ENCODE measurements around the gene MACF1. TPM values are rescaled to one million over a fixed set of nuclear protein-coding genes. Genes with fewer than 3 reads are reported as not detected.
A peak's percentile ranks its signal among the peaks of the same experiment; 100 is the strongest.
"Not testable (repeated sequence)": the region's sequence is repeated elsewhere in the genome, so short reads cannot be mapped to it uniquely, and the experiment has no call there.

Gene MACF1
- total RNA-seq = 377 to 446 TPM (median 386 TPM) in 3 replicates
- long read RNA-seq, partial matches to known transcripts = 22 of 32 reads
- long read RNA-seq, other reads (novel, unspliced or antisense) = 10 of 32 reads

GRCh38 chr1:39204441-39205081 is at the start of gene MACF1:
TSS of gene MACF1 (plus strand) at chr1:39204695. CDS start at chr1:39205023, 328 bp downstream.
- Mint-ChIP-seq H3K36me3 (ENCODE audit: low read depth) (peaks cover 4% of the 10 kb centered on the region), H3K9me3 (ENCODE audit: low read depth) (no peaks in the 10 kb centered on the region), H3K27me3 (ENCODE audit: low read depth) (no peaks in the 10 kb centered on the region), H3K4me1 (ENCODE audit: low read depth) (peaks cover 48% of the 10 kb centered on the region), H3K4me3 (ENCODE audit: unreplicated experiment) (peak within 1 kb of the TSS; percentile 81), H3K27ac (ENCODE audit: unreplicated experiment) (peak within 1 kb of the TSS; percentile 97)
- DNase-seq (ENCODE audit: low spot score) = no peak
- TF ChIP-seq, protein P1, sequence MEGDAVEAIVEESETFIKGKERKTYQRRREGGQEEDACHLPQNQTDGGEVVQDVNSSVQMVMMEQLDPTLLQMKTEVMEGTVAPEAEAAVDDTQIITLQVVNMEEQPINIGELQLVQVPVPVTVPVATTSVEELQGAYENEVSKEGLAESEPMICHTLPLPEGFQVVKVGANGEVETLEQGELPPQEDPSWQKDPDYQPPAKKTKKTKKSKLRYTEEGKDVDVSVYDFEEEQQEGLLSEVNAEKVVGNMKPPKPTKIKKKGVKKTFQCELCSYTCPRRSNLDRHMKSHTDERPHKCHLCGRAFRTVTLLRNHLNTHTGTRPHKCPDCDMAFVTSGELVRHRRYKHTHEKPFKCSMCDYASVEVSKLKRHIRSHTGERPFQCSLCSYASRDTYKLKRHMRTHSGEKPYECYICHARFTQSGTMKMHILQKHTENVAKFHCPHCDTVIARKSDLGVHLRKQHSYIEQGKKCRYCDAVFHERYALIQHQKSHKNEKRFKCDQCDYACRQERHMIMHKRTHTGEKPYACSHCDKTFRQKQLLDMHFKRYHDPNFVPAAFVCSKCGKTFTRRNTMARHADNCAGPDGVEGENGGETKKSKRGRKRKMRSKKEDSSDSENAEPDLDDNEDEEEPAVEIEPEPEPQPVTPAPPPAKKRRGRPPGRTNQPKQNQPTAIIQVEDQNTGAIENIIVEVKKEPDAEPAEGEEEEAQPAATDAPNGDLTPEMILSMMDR (IDR thresholded peaks at IDR 0.05) = peak; percentile 76

DNA sequence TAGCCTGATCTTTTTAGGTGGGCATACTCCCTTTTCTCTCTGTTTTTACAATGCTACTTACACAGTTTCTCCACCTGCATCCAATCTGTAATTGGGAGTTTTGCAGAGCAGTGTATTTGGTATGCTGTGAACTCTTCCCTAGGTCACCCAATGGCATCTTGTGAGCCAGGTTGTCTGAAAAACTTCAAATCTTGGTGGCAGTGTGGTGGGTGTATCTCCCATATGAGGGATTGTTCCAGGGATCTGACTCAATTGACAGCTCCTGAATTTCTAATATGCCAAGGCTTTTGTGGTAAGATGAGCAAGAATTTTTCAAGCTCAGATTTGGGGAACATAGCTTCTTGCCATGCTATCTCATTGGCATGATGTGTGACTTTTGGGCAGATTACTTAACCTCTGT is 47.2 kb upstream of the MACF1 start:
- no peak overlapping the region for H3K4me3 Mint-ChIP-seq (ENCODE audit: unreplicated experiment)
- no peak for DNase-seq (ENCODE audit: low spot score)
- no peak overlapping the region for H3K27ac Mint-ChIP-seq (ENCODE audit: unreplicated experiment)
- no peaks in the 10 kb centered on the region for H3K27me3 Mint-ChIP-seq (ENCODE audit: low read depth)
- H3K4me1 Mint-ChIP-seq (ENCODE audit: low read depth) = peaks cover 86% of the 10 kb centered on the region
- TF ChIP-seq, protein P1 (IDR thresholded peaks at IDR 0.05) = no peak
- H3K36me3 Mint-ChIP-seq (ENCODE audit: low read depth) = peaks cover 1% of the 10 kb centered on the region
- no peaks in the 10 kb centered on the region for H3K9me3 Mint-ChIP-seq (ENCODE audit: low read depth)

- peaks cover 84% of the 10 kb centered on the region for H3K4me1 Mint-ChIP-seq (ENCODE audit: low read depth)
- peaks cover 1% of the 10 kb centered on the region for H3K36me3 Mint-ChIP-seq (ENCODE audit: low read depth)
- no peak for DNase-seq (ENCODE audit: low spot score)
- TF ChIP-seq, protein P1 (IDR thresholded peaks at IDR 0.05) = peak; percentile 39
- H3K9me3 Mint-ChIP-seq (ENCODE audit: low read depth) = no peaks in the 10 kb centered on the region
- H3K27ac Mint-ChIP-seq (ENCODE audit: unreplicated experiment) = peak overlapping the region; percentile 89
- no peaks in the 10 kb centered on the region for H3K27me3 Mint-ChIP-seq (ENCODE audit: low read depth)
- H3K4me3 Mint-ChIP-seq (ENCODE audit: unreplicated experiment) = peak overlapping the region; percentile 11
Measured at GRCh38 chr1:39158327-39159086, 46.0 kb upstream of the MACF1 start.

GRCh38 chr1:39159224-39160036 is 45.1 kb upstream of the MACF1 start:
- no peak for DNase-seq (ENCODE audit: low spot score)
- peak overlapping the region; percentile 89 for H3K27ac Mint-ChIP-seq (ENCODE audit: unreplicated experiment)
- TF ChIP-seq, protein P1 (IDR thresholded peaks at IDR 0.05) = no peak
- H3K4me1 Mint-ChIP-seq (ENCODE audit: low read depth) = peaks cover 83% of the 10 kb centered on the region
- no peaks in the 10 kb centered on the region for H3K9me3 Mint-ChIP-seq (ENCODE audit: low read depth)
- H3K36me3 Mint-ChIP-seq (ENCODE audit: low read depth) = peaks cover 1% of the 10 kb centered on the region
- H3K27me3 Mint-ChIP-seq (ENCODE audit: low read depth) = no peaks in the 10 kb centered on the region
- H3K4me3 Mint-ChIP-seq (ENCODE audit: unreplicated experiment) = no peak overlapping the region

- H3K36me3 Mint-ChIP-seq (ENCODE audit: low read depth) = no peaks in the 10 kb centered on the region
- no peak for DNase-seq (ENCODE audit: low spot score)
- H3K4me1 Mint-ChIP-seq (ENCODE audit: low read depth) = peaks cover 85% of the 10 kb centered on the region
- no peak overlapping the region for H3K4me3 Mint-ChIP-seq (ENCODE audit: unreplicated experiment)
- no peaks in the 10 kb centered on the region for H3K27me3 Mint-ChIP-seq (ENCODE audit: low read depth)
- peak overlapping the region; percentile 73 for H3K27ac Mint-ChIP-seq (ENCODE audit: unreplicated experiment)
- TF ChIP-seq, protein P1 (IDR thresholded peaks at IDR 0.05) = peak; percentile 54
- no peaks in the 10 kb centered on the region for H3K9me3 Mint-ChIP-seq (ENCODE audit: low read depth)
Measured at GRCh38 chr1:39160703-39161102, 43.8 kb upstream of the MACF1 start.

- not testable (repeated sequence) for DNase-seq (ENCODE audit: low spot score); H3K9me3 Mint-ChIP-seq (ENCODE audit: low read depth); H3K36me3 Mint-ChIP-seq (ENCODE audit: low read depth); H3K4me3 Mint-ChIP-seq (ENCODE audit: unreplicated experiment); H3K27me3 Mint-ChIP-seq (ENCODE audit: low read depth)
- Mint-ChIP-seq H3K4me1 (ENCODE audit: low read depth) (peaks cover 91% of the 10 kb centered on the region), H3K27ac (ENCODE audit: unreplicated experiment) (peak overlapping the region; percentile 47)
Measured at GRCh38 chr1:39161811-39162210, 42.7 kb upstream of the MACF1 start.

Measured in chondrocyte (in vitro differentiated cells).